Activated CD4-positive, alpha-beta T cell treated with anti-CD3 and anti-CD28 coated beads, Interleukin-2, Interleukin-4, amounts not matched to agents 100 ng/mL and 50 ng/mL, durations not matched to agents 16 hours and 8 hours (primary cell): Measurements from ENCODE around the gene TRIO.
"Not testable (repeated sequence)": the region's sequence is repeated elsewhere in the genome, so short reads cannot be mapped to it uniquely, and the experiment has no call there.

Source experiments
- DNase-seq: peaks from one replicate; pipeline ENCODE4 v3.0.0-alpha.2; 2020; ENCODE audit warnings: low spot score

Gene TRIO

GRCh38 chr5:14186059-14186830, 43.1 kb downstream of the TRIO start:
- DNase-seq, result no peak

GRCh38 chr5:14187157-14187556, 44.0 kb downstream of the TRIO start:
- DNase-seq, result no peak

- no peak for DNase-seq
These were observed 44.5 kb downstream of the TRIO start for GRCh38 chr5:14187660-14188059.

- no peak for DNase-seq
These were observed 45.6 kb downstream of the TRIO start for GRCh38 chr5:14188778-14189177.

- no peak for DNase-seq
These were observed 46.5 kb downstream of the TRIO start for GRCh38 chr5:14189680-14190079.

- DNase-seq, result no peak
These were observed 47.3 kb downstream of the TRIO start for GRCh38 chr5:14190194-14191164.

- no peak for DNase-seq
These were observed 48.2 kb downstream of the TRIO start for GRCh38 chr5:14191325-14191724.

- DNase-seq, result no peak
These were observed 50.4 kb downstream of the TRIO start for GRCh38 chr5:14193496-14193895.

- no peak for DNase-seq
These were observed 52.4 kb downstream of the TRIO start for GRCh38 chr5:14195588-14195987.

GRCh38 chr5:14197056-14197455, 53.9 kb downstream of the TRIO start:
- DNase-seq, result no peak

- DNase-seq, result no peak
These were observed 56.8 kb downstream of the TRIO start for GRCh38 chr5:14199902-14200301.

- no peak for DNase-seq
These were observed 57.3 kb downstream of the TRIO start for GRCh38 chr5:14200312-14200990.

- no peak for DNase-seq
These were observed 58.3 kb downstream of the TRIO start for GRCh38 chr5:14201325-14202045.

- DNase-seq, result no peak
These were observed 59.3 kb downstream of the TRIO start for GRCh38 chr5:14202462-14202861.

- no peak for DNase-seq
These were observed 61.0 kb downstream of the TRIO start for GRCh38 chr5:14204011-14204670.

- DNase-seq, result no peak
These were observed 61.7 kb downstream of the TRIO start for GRCh38 chr5:14204785-14205321.

- no peak for DNase-seq
These were observed 63.0 kb downstream of the TRIO start for GRCh38 chr5:14206028-14206725.

- not testable (repeated sequence) for DNase-seq
These were observed 64.3 kb downstream of the TRIO start for GRCh38 chr5:14207428-14207827.

- peak; percentile 25 for DNase-seq
These were observed 65.2 kb downstream of the TRIO start for GRCh38 chr5:14208071-14209021.
